Measurements from ENCODE around the gene EEF1A2.

GRCh38 chr20:63469713-63470101, 29.2 kb downstream of the EEF1A2 start:
- TF ChIP-seq POLR2AphosphoS5 (IDR thresholded peaks at IDR 0.05; ENCODE audit: borderline replicate concordance, low read depth, low read length) (no peak), EZH2 (IDR thresholded peaks at IDR 0.05) (no peak)

Measured in SK-N-MC (cell line).